GM19238 (cell line): Measurements from ENCODE around the gene SLC12A5.
A peak's percentile ranks its signal among the peaks of the same experiment; 100 is the strongest.

ENCODE experiments used
- DNase-seq: peaks from one replicate; pipeline ENCODE4 v3.0.0; 2011; ENCODE audit warnings: low spot score; ENCODE audit not compliant: insufficient read length

The SLC12A5 gene

DNA sequence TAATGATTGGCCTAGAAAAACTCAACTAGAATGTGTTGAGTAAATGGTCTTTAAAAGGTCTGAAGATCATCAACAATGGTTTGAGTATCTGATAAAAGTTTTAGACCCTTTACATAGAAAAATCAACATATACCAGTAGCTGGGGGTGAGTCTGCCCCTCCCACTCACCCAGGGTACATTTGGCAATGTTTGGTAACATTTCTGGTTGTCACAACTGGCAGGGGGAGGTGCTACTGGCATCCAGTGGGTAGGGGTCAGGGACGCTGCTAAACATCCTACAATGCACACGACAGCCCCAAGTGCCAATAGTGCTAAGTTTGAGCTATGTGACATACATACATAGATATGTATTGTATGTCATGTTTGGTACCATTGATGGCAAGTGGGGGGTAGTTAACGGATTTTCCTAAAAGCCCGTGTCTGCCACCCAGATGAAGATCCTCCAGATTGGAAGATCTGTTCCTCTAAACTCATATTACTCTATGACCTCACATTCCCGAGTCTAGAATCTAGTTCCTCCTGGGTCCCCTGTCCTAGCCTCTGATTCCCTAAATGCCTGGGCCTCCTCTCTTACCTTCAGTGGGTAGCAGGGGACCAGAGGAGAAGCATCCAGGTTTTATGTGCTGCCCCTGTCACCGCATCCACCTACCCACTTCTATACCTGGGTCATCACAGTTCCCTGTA is 22.9 kb upstream of the SLC12A5 start:
- no peak for DNase-seq

DNA sequence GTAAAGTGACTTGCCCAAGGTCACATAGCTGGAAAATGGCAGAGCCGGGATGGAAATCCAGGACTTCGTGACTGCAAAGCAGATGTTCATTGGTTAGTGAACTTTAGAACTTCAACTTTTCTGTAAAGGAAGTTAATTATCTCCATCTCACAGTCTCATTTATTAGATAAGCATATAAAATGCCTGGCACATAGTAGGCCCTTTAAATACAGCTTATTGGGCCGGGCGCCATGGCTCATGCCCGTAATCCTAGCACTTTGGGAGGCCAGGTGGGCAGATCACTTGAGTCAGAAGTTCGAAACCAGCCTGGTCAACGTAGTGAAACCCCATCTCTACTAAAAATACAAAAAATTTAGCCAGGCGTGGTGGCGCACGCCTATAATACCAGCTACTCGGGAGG is 22.1 kb upstream of the SLC12A5 start:
- DNase-seq: no peak

DNA sequence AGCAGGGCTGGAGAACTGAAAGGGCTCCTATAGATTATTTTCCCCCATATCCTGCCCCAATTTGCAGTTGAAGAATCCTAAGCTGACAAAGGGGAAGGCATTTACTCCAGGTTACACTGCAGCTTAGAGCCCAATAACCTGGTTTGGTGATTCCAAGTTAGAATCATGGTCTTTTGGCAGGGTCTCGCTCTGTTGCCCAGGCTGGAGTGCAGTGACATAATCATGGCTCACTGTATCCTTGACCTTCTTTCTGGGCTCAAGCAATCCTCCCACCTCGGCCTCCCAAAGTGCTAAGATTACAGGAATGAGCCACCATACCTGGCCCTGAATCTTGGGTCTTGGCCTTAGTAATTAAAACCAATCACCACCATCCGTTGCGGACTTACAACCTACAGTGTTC is 21.3 kb upstream of the SLC12A5 start:
- no peak for DNase-seq

DNA sequence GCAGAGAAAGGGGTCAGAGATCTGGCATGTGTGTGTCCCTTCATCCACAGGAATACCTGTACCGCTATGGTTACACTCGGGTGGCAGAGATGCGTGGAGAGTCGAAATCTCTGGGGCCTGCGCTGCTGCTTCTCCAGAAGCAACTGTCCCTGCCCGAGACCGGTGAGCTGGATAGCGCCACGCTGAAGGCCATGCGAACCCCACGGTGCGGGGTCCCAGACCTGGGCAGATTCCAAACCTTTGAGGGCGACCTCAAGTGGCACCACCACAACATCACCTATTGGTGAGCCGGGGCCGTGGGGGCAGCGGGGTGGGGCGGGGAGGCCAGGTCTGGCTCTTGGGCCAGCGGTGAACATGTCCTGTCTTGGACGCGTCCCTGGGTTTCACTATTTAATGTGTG is 19.2 kb upstream of the SLC12A5 start:
- DNase-seq: no peak

GRCh38 chr20:46010491-46011391 is 18.3 kb upstream of the SLC12A5 start:
- DNase-seq: no peak

DNA sequence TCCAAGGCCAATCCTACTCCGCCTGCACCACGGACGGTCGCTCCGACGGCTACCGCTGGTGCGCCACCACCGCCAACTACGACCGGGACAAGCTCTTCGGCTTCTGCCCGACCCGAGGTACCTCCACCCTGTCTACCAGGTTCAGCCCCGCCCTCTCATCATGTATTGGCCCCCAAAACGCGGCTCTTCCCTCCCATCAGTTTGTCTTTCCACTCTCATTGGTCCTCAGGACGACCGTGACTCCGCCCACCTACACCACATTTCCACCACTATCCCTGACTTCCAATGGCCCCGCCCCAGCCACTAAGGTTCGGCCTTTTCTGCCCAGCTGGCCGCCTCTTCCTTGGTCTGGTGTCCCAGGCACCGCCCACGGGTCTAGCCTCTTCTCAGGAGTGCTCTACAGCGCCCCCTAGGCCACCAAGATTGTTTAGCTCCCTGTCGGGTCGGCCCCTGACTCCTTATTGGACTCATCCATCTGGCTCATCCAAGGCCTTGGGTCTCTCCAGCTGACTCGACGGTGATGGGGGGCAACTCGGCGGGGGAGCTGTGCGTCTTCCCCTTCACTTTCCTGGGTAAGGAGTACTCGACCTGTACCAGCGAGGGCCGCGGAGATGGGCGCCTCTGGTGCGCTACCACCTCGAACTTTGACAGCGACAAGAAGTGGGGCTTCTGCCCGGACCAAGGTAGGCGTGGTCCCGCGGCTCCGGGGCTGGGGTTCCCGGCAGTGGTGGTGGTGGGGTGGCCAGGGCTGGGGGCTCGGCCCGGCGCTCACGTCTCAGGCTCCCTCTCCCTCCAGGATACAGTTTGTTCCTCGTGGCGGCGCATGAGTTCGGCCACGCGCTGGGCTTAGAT is 17.2 kb upstream of the SLC12A5 start:
- no peak for DNase-seq

- no peak for DNase-seq
Observed at GRCh38 chr20:46012921-46013320, 16.1 kb upstream of the SLC12A5 start.

DNA sequence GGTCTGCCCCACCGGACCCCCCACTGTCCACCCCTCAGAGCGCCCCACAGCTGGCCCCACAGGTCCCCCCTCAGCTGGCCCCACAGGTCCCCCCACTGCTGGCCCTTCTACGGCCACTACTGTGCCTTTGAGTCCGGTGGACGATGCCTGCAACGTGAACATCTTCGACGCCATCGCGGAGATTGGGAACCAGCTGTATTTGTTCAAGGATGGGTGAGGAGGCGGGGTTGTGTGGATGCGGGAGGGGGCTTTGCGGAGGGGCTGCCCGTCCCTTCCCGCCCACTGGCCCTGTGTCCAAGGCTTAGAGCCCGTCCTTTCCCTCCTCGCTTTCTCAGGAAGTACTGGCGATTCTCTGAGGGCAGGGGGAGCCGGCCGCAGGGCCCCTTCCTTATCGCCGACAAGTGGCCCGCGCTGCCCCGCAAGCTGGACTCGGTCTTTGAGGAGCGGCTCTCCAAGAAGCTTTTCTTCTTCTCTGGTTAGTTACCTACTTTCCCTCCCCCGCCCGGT is 15.6 kb upstream of the SLC12A5 start:
- no peak for DNase-seq

DNA sequence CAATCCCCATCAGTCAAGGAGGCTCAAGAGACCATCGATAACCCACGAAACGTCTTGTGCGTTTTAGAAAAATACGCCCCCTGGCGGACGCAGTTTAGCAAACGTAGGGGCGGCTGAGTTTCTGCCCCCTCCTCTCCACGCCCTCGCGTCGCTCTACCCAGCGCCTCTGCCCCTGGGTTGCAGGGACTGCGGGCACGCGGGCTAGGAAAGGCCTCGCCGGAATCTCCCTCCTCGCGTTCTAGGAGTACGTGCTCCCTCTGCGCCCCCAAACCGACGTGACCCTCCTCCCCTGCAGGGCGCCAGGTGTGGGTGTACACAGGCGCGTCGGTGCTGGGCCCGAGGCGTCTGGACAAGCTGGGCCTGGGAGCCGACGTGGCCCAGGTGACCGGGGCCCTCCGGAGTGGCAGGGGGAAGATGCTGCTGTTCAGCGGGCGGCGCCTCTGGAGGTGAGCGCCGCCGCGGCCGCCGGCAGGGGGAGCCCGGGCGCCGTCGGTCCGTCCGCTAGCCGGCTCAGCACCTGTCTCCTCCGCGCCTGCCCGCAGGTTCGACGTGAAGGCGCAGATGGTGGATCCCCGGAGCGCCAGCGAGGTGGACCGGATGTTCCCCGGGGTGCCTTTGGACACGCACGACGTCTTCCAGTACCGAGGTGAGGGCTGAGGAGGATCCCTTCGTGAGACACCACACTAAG is 15.0 kb upstream of the SLC12A5 start:
- DNase-seq: peak; percentile 75

DNA sequence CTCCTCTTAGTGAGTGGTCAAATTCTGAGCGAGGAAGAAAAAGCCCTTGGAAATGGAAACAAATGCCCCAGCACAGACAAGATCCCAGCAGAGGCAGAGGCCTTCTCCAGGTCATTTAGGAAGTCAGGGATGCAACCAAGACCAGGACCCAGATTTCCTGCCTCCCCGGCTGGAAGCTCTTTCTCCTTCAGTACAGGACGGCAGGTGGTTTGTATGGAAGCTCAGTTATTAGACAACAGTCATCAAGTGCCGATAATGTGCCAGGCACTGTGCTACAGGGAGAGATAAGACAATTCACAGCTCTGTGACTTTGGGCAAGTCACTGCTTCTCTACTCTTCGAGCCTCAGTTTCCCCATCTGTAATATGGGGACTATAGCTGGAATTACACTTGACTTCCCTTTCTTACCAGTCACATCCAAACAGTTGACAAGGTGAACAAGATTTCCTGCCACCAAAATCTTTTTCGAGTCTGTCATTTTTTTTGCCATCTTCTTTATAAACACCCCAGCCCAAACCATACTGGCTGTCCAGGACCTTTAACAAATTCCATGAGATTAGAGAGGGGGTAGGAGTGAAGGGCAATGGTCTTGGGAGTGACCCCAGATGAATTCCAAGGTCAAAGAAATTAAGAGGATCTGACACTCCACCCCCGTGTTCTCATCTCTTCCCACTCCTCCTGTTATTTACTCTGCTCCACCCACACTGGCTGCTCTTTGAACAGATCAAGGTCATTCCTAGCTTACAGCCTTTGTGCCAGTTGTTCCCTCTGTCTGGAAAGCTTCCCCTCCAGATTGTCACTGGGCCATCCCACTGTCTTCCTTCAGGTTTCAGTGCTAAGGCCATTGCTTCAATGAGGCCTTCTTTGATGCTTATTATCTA is 14.3 kb upstream of the SLC12A5 start:
- no peak for DNase-seq

- DNase-seq: no peak
Observed at GRCh38 chr20:46017272-46017671, 11.7 kb upstream of the SLC12A5 start.

DNA sequence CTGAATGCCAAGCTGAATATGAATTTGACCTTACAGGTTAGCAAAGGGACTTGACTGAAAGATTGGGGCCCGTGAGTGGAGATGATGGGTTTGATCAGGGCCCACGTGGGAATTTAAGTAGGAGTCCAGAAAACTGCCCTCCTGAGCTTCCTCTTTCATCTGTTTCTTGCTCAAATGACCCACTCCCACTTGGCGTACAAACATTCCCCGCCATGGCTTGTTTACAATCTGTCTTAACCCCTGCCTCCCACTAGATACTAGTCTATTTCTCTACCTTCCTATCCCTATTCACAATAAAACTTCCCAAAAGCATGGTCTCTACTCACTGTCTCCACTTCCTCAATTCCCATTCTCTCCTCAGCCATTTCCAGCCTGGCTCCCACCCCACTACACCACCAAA is 10.9 kb upstream of the SLC12A5 start:
- no peak for DNase-seq

DNA sequence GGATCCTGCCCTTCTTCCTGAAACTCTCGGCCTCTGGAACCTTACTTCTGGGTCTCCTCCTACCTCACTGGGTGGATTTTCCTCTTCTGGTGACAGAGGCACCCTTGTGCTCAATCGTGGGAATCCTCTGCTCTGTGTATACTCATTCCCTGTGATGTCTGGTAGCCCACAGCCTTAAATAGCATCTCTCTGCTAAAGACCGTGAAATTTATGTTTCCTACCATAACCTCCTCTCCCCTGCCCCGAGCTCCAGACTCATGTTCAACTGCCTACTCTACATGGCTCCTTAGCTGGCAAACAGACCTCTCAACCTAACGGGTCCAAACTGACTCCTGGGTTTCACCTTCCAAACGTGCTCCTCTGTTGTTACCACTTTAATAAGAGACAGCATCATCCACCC is 10.4 kb upstream of the SLC12A5 start:
- DNase-seq: no peak

DNA sequence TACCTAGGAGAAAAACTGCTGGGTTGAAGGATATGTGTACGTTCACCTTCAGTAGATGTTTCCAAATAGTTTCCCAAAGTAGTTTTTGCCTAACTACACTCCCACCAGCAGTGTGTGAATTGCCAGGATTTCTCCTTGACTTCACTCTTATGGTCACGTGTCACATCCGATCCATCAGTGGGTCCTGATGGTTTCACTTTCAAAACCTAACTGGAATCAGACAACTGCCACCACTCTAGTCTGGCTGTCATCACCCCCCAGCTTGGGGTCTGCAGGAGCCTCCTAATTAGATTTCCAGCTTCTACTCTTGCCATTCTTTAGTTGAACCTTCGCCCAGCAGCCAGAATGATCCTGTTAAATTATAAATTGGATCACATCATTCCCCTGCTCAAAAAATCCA is 8.5 kb upstream of the SLC12A5 start:
- no peak for DNase-seq

DNA sequence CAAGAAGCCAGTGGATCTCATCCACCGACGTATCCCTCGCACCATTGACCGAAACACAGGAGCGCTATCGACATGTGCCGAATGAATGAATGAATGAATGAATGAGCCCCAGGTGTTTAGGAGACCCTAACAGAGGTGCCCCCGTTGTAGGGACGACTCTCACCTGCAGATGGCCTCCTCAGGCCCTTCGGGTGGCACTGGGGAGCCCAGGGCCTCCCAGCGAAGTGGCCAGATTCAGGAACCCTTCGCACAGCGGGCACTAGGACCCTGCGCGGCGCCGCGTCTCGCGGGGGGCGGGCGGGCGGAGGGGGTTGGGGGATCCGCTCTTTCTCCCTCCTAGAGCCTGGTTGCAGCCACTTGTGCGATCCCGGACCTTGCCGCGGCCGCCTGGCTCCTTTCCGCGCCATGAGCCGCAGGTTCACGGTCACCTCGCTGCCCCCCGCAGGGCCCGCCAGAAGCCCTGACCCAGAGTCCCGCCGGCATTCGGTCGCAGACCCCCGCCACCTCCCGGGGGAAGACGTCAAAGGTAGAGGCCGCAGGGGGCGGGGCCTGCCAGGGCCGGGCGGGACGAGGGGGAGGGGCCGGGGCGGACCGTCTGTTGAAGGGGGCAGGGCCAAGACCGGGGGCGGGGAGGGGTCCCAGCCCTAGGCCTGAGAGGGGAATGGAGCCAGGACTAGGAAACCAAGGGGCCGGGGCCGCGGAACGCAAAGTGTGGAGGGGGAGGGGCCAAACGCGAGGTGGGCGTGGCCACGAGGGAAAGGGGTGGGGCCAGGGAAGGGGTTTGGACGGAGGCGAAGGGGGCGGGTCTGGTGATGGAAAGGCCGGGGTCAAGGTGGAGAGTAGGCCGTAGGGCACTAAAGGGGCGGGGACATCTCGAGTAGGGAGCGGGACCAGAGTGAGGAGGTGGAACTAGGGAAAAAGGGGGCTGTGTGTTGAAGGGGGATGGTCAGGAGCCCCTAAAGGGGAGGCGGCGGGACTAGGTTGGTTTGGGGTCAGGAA is 7.4 kb upstream of the SLC12A5 start:
- DNase-seq: peak; percentile 49

GRCh38 chr20:46022411-46023147 is 6.4 kb upstream of the SLC12A5 start:
- DNase-seq: peak; percentile 75

DNA sequence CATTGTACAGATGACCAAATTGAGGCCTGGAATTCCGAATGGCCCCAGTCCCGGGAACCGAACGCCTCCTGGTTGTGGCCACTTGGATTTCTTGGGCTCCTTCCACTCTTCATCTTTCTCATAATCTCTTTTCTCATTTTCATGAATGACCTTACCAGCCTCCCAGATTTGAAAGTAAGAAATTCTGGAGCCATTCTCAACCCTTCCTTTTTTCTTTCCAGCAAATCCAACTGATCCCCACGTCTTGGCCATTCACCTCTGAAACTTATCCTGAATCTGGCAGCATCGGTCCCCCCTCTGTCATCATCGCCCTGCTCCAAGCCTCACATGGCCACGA is 5.9 kb upstream of the SLC12A5 start:
- DNase-seq: no peak

DNA sequence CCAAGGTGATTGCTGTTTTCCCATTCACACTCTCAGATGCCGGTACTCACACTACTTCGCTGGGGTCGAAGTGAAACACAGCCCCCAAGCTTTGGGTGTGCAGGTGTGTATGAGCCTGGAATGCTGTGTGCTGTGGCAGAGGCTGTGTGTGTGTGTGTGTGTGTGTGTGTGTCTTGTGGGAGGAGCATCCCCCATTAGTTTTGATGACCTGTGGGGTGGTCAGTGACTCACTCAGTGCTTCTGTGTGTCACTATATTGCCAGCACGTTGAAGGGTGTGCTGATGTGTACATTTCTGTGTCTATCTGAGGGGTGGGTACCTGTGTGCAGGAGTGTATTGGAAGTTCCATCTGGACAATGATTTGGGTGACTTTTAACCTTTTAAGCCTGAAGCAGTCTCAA is 5.0 kb upstream of the SLC12A5 start:
- no peak for DNase-seq
